ENCODE measurements around the gene LPP. TPM values are rescaled to one million over a fixed set of nuclear protein-coding genes. Genes with fewer than 3 reads are reported as not detected.
A peak's percentile ranks its signal among the peaks of the same experiment; 100 is the strongest.

The LPP gene
- total RNA-seq, 4 donors from 2014 or later: 207 to 592 (median 406) TPM

DNA sequence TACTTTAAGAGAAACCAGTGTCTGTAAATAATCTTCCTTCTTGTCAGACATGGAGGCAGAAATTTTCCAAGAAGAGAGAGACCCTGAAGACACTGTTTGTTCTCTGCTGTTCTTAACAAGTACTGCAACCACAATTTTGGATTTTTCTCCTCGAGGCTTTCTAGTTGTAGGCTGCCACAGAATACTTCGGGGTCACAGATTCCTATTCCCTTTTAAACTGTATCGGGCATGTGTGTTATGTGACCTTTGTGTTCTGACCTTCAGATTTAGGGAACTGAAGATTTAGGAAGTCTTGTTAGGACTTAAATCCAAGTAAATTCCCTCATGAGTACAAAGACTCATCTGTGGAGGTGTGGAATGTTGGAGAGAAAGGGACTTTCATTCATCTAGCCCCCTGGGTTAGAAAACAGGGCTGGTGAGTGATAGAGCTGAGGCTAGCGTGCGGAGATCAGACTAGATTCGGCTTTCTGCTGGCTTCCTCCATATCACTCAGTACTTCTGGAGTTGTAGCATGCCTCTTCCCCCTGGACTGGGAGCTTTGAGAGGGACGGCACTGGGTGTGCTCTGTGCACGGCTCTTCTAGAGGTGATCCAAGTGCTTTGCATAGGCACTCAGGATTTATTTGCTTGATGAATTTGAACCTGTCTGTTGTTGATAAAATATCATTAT, 237.0 kb downstream of the LPP start:
- no peak for TF ChIP-seq POLR2A (IDR thresholded peaks at IDR 0.05)
- TF ChIP-seq, protein P1, sequence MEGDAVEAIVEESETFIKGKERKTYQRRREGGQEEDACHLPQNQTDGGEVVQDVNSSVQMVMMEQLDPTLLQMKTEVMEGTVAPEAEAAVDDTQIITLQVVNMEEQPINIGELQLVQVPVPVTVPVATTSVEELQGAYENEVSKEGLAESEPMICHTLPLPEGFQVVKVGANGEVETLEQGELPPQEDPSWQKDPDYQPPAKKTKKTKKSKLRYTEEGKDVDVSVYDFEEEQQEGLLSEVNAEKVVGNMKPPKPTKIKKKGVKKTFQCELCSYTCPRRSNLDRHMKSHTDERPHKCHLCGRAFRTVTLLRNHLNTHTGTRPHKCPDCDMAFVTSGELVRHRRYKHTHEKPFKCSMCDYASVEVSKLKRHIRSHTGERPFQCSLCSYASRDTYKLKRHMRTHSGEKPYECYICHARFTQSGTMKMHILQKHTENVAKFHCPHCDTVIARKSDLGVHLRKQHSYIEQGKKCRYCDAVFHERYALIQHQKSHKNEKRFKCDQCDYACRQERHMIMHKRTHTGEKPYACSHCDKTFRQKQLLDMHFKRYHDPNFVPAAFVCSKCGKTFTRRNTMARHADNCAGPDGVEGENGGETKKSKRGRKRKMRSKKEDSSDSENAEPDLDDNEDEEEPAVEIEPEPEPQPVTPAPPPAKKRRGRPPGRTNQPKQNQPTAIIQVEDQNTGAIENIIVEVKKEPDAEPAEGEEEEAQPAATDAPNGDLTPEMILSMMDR (IDR thresholded peaks at IDR 0.05): peak in 1 of 5 experiments; percentile 9
- WGBS, 2 donors (ENCODE audit: low coverage in 1 of 2): 61 to 62% methylated on average over 6 to 8 of the region's 8 CpGs
- H3K4me1 ChIP-seq: peaks cover 16 to 53% (median 24%) of the 10 kb centered on the region in 4 donors
- in situ Hi-C loops (cut with MboI; ENCODE audit: low pct_ligation_motif_present in 1 of 4, low pct_unique_long_range_greater_than_20kb in 1 of 4, low sequenced_read_pairs in 3 of 4) (no loop called here), intact Hi-C loops (cut with DNase I; ENCODE audit: low total_unique reads) (no loop called here)
- H3K27me3 ChIP-seq: no peaks in the 10 kb centered on the region
- no peak overlapping the region for H3K4me3 ChIP-seq
- peak overlapping the region; percentile 21 to 55 (median 50) for H3K27ac ChIP-seq
- H3K36me3 ChIP-seq: no peaks in the 10 kb centered on the region
- no peaks in the 10 kb centered on the region for H3K9me3 ChIP-seq
- no peak for DNase-seq

DNA sequence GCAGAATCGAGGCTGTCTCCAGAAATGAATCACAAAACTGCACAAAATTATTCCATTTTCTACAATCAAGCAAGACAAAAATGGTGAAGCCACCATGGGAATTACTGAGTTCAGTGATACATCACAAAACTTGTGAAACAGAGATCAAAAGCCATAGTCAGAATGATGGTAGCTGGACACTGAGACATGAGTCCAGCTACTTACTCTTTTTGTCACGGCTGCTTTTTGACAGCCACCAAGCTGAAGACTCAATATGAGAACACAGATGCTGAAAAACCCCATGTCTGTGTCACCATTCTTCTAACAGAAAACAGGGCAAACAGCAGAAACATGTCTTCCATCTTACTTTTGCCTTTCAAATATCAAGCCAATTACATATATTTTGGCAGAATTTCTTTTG, 237.6 kb downstream of the LPP start:
- intact Hi-C loops (cut with DNase I; ENCODE audit: low total_unique reads) (no loop called here), in situ Hi-C loops (cut with MboI; ENCODE audit: low pct_ligation_motif_present in 1 of 4, low pct_unique_long_range_greater_than_20kb in 1 of 4, low sequenced_read_pairs in 3 of 4) (no loop called here)
- Histone ChIP-seq H3K9me3 (no peaks in the 10 kb centered on the region), H3K27me3 (no peaks in the 10 kb centered on the region), H3K27ac (no peak overlapping the region), H3K36me3 (no peaks in the 10 kb centered on the region), H3K4me3 (no peak overlapping the region), H3K4me1 (peaks cover 21 to 59% (median 29%) of the 10 kb centered on the region in 4 donors)
- DNase-seq: no peak
- 79 to 83% methylated on average over 1 to 2 of the region's 2 CpGs for WGBS, 2 donors (ENCODE audit: low coverage in 1 of 2)
- TF ChIP-seq POLR2A (IDR thresholded peaks at IDR 0.05) (no peak), POLR2AphosphoS5 (IDR thresholded peaks at IDR 0.05) (no peak), EP300 (IDR thresholded peaks at IDR 0.05; ENCODE audit: low read depth) (no peak)
- TF ChIP-seq, protein P1 (IDR thresholded peaks at IDR 0.05): no peak

DNA sequence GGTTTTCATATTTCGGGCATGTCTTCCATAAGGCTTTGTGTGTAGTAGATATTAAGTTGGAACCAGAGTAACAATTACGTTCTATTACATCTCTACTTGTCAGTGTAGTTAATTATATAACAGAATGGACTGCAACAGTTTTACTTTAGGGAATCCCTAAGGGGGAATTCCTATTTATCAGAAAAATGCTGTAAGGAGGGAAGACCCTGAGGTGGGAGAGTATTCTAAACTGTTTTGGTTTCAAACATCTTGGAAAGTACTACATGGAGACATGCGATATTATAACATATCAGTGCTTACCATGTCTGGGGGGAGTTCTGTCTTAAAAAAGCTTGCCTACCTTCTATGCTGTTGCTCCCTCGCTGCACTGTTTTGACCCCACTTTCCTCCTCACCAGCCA, 238.1 kb downstream of the LPP start:
- Histone ChIP-seq H3K36me3 (no peaks in the 10 kb centered on the region), H3K27ac (no peak overlapping the region), H3K4me3 (no peak overlapping the region), H3K9me3 (no peaks in the 10 kb centered on the region), H3K27me3 (no peaks in the 10 kb centered on the region), H3K4me1 (peaks cover 26 to 64% (median 34%) of the 10 kb centered on the region in 4 donors)
- no peak for TF ChIP-seq POLR2A (IDR thresholded peaks at IDR 0.05)
- TF ChIP-seq POLR2AphosphoS5 (IDR thresholded peaks at IDR 0.05): no peak
- TF ChIP-seq EP300 (IDR thresholded peaks at IDR 0.05; ENCODE audit: low read depth): no peak
- TF ChIP-seq, protein P1 (IDR thresholded peaks at IDR 0.05): no peak
- DNase-seq: no peak
- WGBS, 2 donors (ENCODE audit: low coverage in 1 of 2): 90 to 91% methylated on average over 2 to 4 of the region's 4 CpGs
- in situ Hi-C loops (cut with MboI; ENCODE audit: low pct_ligation_motif_present in 1 of 4, low pct_unique_long_range_greater_than_20kb in 1 of 4, low sequenced_read_pairs in 3 of 4): no loop called here
- intact Hi-C loops (cut with DNase I; ENCODE audit: low total_unique reads): no loop called here

DNA sequence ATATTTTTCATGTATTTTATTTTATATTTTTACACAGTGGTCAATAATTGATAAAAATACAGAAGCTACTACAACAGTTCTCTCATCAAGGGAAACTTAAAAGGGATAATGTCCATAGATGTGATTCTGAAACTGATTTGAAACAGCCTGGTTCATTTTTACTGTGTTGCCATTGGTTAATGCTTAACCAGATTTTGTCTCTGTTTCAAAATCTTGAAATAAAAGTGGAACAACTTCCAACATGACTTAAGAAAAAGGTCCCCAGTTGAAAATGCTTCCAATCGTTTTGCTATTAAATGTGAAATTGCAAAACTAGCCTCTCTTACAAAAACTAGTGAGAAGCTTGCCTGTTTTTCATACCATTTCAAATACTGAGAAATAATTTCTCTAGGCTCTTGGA, 240.7 kb downstream of the LPP start:
- intact Hi-C loops (cut with DNase I; ENCODE audit: low total_unique reads) (no loop called here), in situ Hi-C loops (cut with MboI; ENCODE audit: low pct_ligation_motif_present in 1 of 4, low pct_unique_long_range_greater_than_20kb in 1 of 4, low sequenced_read_pairs in 3 of 4) (no loop called here)
- H3K4me3 ChIP-seq: no peak overlapping the region
- H3K4me1 ChIP-seq: peaks cover 35 to 74% (median 38%) of the 10 kb centered on the region in 4 donors
- no peaks in the 10 kb centered on the region for H3K36me3 ChIP-seq
- TF ChIP-seq POLR2A (IDR thresholded peaks at IDR 0.05): no peak
- TF ChIP-seq POLR2AphosphoS5 (IDR thresholded peaks at IDR 0.05): no peak
- TF ChIP-seq EP300 (IDR thresholded peaks at IDR 0.05; ENCODE audit: low read depth): no peak
- TF ChIP-seq, protein P1 (IDR thresholded peaks at IDR 0.05): no peak
- H3K27me3 ChIP-seq: no peaks in the 10 kb centered on the region
- WGBS, 2 donors (ENCODE audit: low coverage in 1 of 2): 25 to 31% methylated on average over 1 of the region's 1 CpG
- DNase-seq: no peak
- no peak overlapping the region for H3K27ac ChIP-seq
- no peaks in the 10 kb centered on the region for H3K9me3 ChIP-seq
